HG03558 (cell line): ENCODE results near the gene NOTUM.
"Not testable (repeated sequence)": the region's sequence is repeated elsewhere in the genome, so short reads cannot be mapped to it uniquely, and the experiment has no call there.

ENCODE experiments used
- ATAC-seq: cut with Tn5 transposase; IDR thresholded peaks from one replicate; pipeline ENCODE4 v1.9.1; 2021; ENCODE audit warnings: moderate number of reproducible peaks; ENCODE audit not compliant: unreplicated experiment; ENCODE audit errors: extremely low read depth

NOTUM gene

GRCh38 chr17:81927152-81927652 is 33.8 kb downstream of the NOTUM start:
- ATAC-seq, result no peak

- ATAC-seq, result no peak
These were observed 34.4 kb downstream of the NOTUM start for GRCh38 chr17:81926451-81927151.

GRCh38 chr17:81925860-81926450 is 35.0 kb downstream of the NOTUM start:
- ATAC-seq, result no peak

DNA sequence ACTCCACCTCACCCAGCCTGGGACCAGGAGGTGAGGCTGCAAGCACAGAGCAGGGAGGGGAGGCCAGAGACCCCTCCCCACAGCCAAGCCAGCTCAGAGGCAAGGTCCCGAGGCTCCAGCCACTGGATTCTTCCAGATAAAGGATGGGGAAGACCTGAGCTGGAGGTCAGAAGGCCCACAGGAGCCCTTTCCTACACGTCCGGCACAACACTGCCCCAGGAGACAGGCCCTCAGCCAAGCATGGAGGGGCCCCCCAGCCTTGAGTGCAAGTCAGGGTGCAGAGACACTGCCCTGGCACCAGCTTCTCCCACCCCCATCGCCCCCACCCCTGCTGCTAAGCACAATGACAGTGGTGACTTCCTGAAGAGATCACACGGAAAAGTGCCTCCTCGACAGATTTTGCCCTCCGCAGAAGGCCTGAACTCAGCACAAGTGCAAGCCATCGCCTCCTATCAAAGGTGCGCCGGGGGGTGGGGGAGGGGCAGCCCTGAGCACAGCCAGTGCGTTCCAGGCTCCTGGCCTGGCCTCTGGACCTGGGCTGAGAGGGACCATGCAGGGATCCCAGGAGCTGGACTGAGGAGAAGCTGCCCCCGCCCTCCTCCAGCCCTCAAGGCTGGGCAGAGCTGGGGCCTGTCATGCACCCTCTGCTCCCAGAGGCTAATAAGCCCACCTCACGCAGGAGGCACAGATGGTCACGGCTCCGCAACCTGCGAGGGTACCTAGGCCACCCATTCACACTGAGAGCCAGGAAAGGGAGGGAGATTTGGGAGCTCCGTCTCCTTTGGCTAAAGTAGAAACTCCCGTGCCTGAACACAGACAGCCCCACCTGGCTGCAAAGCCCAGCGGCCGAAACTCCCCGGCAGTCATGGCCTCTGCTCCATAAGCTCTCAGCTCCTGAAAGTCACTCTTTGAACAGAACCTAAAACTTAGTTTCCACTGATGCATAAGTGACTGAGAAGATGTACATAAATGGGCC is 36.1 kb downstream of the NOTUM start:
- ATAC-seq, result no peak

- ATAC-seq, result no peak
These were observed 37.4 kb downstream of the NOTUM start for GRCh38 chr17:81923302-81924260.

- no peak for ATAC-seq
These were observed 38.3 kb downstream of the NOTUM start for GRCh38 chr17:81922566-81923301.

GRCh38 chr17:81921996-81922565 is 38.9 kb downstream of the NOTUM start:
- ATAC-seq, result no peak

DNA sequence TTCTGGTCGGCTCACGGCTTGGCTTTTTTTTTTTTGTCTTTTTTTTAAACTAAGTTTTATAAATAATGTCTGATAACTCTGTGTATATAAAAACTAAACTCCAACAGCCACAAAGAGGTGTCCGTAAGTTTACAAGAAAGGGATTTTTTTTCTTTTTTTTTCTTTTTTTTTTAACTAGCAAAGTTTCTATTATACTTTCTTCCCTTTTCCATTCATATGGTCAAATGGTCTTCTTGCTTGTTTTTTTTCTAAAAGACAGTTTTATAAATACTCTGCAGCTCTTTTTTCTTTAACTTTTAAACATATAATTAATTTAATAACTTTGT is 39.5 kb downstream of the NOTUM start:
- ATAC-seq, result no peak

DNA sequence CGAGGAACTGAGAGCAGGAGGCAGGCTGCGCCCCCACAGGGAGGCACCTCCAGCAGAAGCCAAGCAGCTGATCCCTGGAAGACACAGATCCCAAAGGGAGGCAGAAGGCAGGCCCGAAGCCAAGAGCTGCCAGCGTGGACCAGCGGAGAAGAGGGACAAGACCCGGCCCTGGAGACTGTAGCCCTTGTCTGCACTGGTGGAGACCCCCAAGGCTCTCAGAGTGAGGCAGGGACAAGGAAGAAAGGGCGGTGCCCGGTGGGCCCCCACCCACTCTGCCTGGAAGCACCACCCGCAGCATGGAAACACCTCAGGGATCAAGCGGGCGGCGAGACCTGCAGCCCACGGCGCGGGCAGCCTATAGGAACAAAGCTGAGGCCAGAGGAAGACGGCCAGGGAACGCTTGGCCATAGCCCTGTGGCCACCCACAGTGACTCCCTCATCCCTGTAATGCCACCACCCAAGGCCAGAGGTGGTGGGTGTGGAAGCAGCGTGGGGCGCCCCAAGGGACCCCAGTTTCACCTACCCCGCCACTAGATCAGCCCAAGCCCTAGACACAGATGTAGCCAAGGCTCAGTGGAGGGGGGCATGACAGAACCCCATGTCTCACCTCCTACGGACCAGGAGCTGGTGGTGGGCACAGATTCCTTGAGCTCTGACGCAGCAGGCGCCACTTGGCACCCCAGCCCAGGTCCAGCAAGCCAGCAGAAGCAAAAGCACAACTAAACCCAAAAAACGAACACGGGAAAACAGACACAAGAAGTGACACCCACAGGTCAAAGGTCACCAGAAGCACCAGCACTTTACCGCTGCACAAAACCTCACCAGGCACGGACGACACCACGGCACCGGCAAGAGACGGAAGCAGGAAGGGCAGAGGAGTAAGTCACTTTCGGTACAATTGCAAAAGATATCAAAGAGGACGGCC is 40.1 kb downstream of the NOTUM start:
- no peak for ATAC-seq

DNA sequence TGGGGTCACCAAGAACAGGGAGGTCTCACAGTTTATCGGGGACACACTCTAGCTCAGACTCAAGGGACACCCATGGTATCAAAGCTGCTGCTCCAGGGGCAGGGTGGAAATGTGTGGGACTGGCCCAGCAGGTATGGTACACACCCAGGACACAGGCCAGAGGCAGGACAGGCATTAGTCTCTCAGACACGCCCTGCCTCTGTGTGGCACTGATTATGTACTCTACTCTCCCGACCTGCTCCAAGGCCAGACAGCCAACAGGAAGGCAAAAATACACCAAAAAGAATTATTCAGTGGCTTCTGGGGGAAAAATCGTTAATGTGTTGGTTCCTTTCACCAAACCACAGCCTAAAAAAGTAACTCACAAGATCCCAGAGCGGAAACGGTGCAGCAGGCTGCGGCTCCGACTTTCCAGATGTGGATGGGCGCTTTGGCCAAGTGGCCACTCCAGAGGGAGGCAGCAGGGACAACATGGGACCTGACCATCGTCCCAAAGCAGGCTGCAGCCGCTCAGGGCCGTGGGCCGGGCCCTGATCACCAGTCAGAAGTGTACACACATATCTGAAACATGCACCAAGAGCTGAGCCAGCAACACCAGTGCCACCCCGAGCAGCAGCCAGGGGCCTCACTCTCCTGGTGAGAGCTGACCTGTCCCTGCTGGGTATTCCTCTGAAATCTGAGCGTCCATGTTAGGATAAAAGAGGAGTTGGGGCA is 42.0 kb downstream of the NOTUM start:
- ATAC-seq, result no peak

GRCh38 chr17:81918333-81918669 is 42.7 kb downstream of the NOTUM start:
- ATAC-seq, result not testable (repeated sequence)

DNA sequence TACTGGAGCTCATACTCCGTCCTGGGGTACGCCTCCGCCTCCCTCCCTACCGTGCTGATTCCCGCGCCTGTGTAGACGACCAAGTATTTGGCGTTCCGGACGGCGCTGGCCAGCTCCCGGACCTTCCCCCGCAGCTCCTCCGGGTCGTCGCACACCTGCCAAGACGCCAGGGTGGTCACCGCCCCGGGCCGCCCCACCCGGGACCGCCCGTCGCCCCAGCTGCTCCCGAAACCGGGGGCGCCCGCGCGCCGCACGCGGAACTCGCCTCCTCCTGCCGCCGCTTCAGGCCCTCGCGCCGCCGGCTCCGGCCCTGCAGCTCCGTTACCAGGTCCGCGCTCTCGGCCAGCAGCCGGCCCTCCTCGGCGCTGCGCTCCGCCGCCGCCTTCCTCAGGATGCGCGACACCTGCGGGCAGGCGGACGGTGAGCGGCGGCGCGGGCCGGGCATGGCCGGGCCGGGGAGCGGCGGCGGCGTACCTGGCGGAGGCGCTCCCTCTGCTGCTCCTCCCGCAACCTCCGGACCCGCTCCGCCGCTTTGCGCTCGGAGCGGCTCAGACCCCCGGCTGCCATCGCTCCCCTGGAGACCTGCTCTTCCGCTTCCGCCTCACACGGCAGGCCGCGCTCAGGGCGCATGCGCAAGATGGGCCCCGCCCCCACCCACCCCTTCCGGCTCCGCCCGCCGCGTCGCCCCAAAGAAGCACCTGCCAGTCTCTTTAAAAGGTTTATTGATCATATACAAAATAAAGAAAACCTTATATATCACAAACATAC is 43.2 kb downstream of the NOTUM start, which contains the start of gene SIRT7:
Gene SIRT7 (minus strand): TSS at position 612 of the 768 bp plus-strand sequence. CDS start 45 bp downstream, at position 567.
- no peak for ATAC-seq

- no peak for ATAC-seq
These were observed 44.6 kb downstream of the NOTUM start for GRCh38 chr17:81916234-81917001.

- ATAC-seq, result no peak
These were observed 45.7 kb downstream of the NOTUM start for GRCh38 chr17:81915331-81915730.

- ATAC-seq, result no peak
These were observed 46.7 kb downstream of the NOTUM start for GRCh38 chr17:81914103-81914850.
